HEK293 (cell line): ENCODE results near the gene KLHDC4.

Experiments used
- EGR2 ChIP-seq: fragments of 450-650 bp; formaldehyde crosslinking; IDR thresholded peaks from 2 replicates; pipeline ENCODE4 v1.5.1; 2016; ENCODE audit warnings: low read depth, missing biosample characterization, missing genetic modification characterization
- YY2 ChIP-seq: fragments of 450-650 bp; formaldehyde crosslinking; IDR thresholded peaks from 2 replicates; pipeline ENCODE4 v1.5.1; 2016; ENCODE audit warnings: missing biosample characterization, missing genetic modification characterization
- ZNF114 ChIP-seq: fragments of 450-650 bp; formaldehyde crosslinking; IDR thresholded peaks from 2 replicates; pipeline ENCODE4 v1.5.0; 2017; ENCODE audit warnings: missing biosample characterization, missing genetic modification characterization
- ZNF132 ChIP-seq: fragments of 450-650 bp; formaldehyde crosslinking; IDR thresholded peaks from 2 replicates; pipeline ENCODE4 v1.5.1; 2017; ENCODE audit warnings: missing biosample characterization, missing genetic modification characterization, borderline replicate concordance
- ZNF138 ChIP-seq: fragments of 450-650 bp; formaldehyde crosslinking; IDR thresholded peaks from 2 replicates; pipeline ENCODE4 v1.5.1; 2016; ENCODE audit warnings: missing biosample characterization, missing genetic modification characterization, borderline replicate concordance
- ZNF146 ChIP-seq: fragments of 450-650 bp; formaldehyde crosslinking; IDR thresholded peaks from 2 replicates; pipeline ENCODE4 v1.5.1; 2016; ENCODE audit warnings: missing biosample characterization, missing genetic modification characterization
- ZNF214 ChIP-seq: fragments of 450-650 bp; formaldehyde crosslinking; IDR thresholded peaks from 2 replicates; pipeline ENCODE4 v1.5.1; 2017; ENCODE audit warnings: missing biosample characterization, mild to moderate bottlenecking, missing genetic modification characterization, borderline replicate concordance
- ZNF350 ChIP-seq: fragments of 450-650 bp; formaldehyde crosslinking; IDR thresholded peaks from 2 replicates; pipeline ENCODE4 v1.5.0; 2017; ENCODE audit warnings: missing biosample characterization, mild to moderate bottlenecking, missing genetic modification characterization
- ZNF549 ChIP-seq: fragments of 450-650 bp; IDR thresholded peaks from 2 replicates; pipeline ENCODE4 v1.5.1; 2018; ENCODE audit warnings: missing biosample characterization, missing genetic modification characterization, mild to moderate bottlenecking, inconsistent platforms, moderate library complexity
- ZNF558 ChIP-seq: fragments of 450-650 bp; formaldehyde crosslinking; IDR thresholded peaks from 2 replicates; pipeline ENCODE4 v1.5.1; 2016; ENCODE audit warnings: missing biosample characterization, missing genetic modification characterization
- ZNF623 ChIP-seq: fragments of 450-650 bp; formaldehyde crosslinking; IDR thresholded peaks from 2 replicates; pipeline ENCODE4 v1.5.1; 2016; ENCODE audit warnings: missing biosample characterization, missing genetic modification characterization
- ZNF624 ChIP-seq: fragments of 450-650 bp; formaldehyde crosslinking; IDR thresholded peaks from 2 replicates; pipeline ENCODE4 v1.5.1; 2017; ENCODE audit warnings: missing biosample characterization, missing genetic modification characterization
- TF ChIP-seq, protein P1 (sequence below): fragments of 450-650 bp; formaldehyde crosslinking; conservative IDR thresholded peaks from 2 replicates; pipeline ENCODE4 v1.5.1; 2016; ENCODE audit warnings: low read depth, missing biosample characterization, missing genetic modification characterization
- TF ChIP-seq, protein P2 (sequence below): fragments of 450-650 bp; IDR thresholded peaks from 2 replicates; pipeline ENCODE4 v1.5.1; 2018; ENCODE audit warnings: missing biosample characterization, missing genetic modification characterization
- TF ChIP-seq, protein P3 (sequence below): fragments of 450-650 bp; formaldehyde crosslinking; conservative IDR thresholded peaks from 2 replicates; pipeline ENCODE4 v1.5.1; 2016; ENCODE audit warnings: low read depth, missing biosample characterization, missing genetic modification characterization
- TF ChIP-seq, protein P4 (sequence below): fragments of 450-650 bp; formaldehyde crosslinking; IDR thresholded peaks from 2 replicates; pipeline ENCODE4 v1.5.1; 2016; ENCODE audit warnings: missing biosample characterization, missing genetic modification characterization
- TF ChIP-seq, protein P5 (sequence below): fragments of 450-650 bp; formaldehyde crosslinking; IDR thresholded peaks from 2 replicates; pipeline ENCODE4 v1.5.1; 2016; ENCODE audit warnings: missing biosample characterization, missing genetic modification characterization, borderline replicate concordance

Gene KLHDC4

DNA sequence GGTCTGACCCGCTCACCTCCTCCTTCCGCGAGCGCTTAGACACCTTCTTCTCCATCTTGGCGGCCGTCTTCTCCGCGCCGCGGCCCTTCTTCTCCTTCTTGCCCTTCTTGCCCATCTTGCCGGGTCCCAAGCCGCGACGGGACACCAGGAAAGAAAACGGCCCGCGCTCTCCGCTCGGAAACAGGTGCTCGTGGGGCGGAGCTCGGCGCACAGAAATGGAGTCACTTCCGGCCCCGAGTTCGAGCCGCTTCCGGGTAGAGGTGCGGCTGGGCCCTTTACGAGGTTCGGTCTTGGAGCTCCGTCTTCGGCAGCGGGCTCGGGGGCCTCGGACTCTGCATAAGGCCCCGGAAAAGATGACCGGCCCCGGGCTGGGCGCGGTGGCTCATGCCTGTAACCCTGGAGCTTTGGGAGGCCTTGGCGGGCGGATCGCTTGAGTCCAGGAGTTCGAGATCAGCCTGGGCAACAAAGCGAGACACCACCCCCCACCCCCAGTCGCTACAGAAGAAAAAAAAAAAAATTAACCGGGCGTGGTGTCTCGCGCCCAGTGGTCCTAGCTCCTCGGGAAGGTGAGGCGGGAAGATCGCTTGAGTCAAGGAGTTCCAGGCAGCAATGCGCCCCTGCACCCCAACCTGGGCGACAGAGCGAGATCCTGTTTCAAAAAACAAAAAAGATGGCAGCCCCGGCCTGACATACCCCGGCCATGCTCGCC is at the start of gene KLHDC4 (continued):
- TF ChIP-seq ZNF146 (tag by site-specific recombination) (no peak), ZNF549 (tag by site-specific recombination) (no peak), ZNF214 (tag by site-specific recombination) (no peak), ZNF558 (tag by site-specific recombination) (no peak), ZNF350 (tag by site-specific recombination) (no peak), ZNF138 (no peak), ZNF114 (tag by site-specific recombination) (no peak), ZNF624 (tag by site-specific recombination) (no peak), ZNF623 (no peak), YY2 (tag by site-specific recombination) (peak; percentile 65; the same call in 1 of the 2 replicates), ZNF132 (no peak), EGR2 (tag by site-specific recombination) (no peak)
- TF ChIP-seq, protein P1, sequence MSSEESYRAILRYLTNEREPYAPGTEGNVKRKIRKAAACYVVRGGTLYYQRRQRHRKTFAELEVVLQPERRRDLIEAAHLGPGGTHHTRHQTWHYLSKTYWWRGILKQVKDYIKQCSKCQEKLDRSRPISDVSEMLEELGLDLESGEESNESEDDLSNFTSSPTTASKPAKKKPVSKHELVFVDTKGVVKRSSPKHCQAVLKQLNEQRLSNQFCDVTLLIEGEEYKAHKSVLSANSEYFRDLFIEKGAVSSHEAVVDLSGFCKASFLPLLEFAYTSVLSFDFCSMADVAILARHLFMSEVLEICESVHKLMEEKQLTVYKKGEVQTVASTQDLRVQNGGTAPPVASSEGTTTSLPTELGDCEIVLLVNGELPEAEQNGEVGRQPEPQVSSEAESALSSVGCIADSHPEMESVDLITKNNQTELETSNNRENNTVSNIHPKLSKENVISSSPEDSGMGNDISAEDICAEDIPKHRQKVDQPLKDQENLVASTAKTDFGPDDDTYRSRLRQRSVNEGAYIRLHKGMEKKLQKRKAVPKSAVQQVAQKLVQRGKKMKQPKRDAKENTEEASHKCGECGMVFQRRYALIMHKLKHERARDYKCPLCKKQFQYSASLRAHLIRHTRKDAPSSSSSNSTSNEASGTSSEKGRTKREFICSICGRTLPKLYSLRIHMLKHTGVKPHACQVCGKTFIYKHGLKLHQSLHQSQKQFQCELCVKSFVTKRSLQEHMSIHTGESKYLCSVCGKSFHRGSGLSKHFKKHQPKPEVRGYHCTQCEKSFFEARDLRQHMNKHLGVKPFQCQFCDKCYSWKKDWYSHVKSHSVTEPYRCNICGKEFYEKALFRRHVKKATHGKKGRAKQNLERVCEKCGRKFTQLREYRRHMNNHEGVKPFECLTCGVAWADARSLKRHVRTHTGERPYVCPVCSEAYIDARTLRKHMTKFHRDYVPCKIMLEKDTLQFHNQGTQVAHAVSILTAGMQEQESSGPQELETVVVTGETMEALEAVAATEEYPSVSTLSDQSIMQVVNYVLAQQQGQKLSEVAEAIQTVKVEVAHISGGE (tag by site-specific recombination) = peak; percentile 93
- TF ChIP-seq, protein P2, sequence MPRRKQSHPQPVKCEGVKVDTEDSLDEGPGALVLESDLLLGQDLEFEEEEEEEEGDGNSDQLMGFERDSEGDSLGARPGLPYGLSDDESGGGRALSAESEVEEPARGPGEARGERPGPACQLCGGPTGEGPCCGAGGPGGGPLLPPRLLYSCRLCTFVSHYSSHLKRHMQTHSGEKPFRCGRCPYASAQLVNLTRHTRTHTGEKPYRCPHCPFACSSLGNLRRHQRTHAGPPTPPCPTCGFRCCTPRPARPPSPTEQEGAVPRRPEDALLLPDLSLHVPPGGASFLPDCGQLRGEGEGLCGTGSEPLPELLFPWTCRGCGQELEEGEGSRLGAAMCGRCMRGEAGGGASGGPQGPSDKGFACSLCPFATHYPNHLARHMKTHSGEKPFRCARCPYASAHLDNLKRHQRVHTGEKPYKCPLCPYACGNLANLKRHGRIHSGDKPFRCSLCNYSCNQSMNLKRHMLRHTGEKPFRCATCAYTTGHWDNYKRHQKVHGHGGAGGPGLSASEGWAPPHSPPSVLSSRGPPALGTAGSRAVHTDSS = no peak
- TF ChIP-seq, protein P3, sequence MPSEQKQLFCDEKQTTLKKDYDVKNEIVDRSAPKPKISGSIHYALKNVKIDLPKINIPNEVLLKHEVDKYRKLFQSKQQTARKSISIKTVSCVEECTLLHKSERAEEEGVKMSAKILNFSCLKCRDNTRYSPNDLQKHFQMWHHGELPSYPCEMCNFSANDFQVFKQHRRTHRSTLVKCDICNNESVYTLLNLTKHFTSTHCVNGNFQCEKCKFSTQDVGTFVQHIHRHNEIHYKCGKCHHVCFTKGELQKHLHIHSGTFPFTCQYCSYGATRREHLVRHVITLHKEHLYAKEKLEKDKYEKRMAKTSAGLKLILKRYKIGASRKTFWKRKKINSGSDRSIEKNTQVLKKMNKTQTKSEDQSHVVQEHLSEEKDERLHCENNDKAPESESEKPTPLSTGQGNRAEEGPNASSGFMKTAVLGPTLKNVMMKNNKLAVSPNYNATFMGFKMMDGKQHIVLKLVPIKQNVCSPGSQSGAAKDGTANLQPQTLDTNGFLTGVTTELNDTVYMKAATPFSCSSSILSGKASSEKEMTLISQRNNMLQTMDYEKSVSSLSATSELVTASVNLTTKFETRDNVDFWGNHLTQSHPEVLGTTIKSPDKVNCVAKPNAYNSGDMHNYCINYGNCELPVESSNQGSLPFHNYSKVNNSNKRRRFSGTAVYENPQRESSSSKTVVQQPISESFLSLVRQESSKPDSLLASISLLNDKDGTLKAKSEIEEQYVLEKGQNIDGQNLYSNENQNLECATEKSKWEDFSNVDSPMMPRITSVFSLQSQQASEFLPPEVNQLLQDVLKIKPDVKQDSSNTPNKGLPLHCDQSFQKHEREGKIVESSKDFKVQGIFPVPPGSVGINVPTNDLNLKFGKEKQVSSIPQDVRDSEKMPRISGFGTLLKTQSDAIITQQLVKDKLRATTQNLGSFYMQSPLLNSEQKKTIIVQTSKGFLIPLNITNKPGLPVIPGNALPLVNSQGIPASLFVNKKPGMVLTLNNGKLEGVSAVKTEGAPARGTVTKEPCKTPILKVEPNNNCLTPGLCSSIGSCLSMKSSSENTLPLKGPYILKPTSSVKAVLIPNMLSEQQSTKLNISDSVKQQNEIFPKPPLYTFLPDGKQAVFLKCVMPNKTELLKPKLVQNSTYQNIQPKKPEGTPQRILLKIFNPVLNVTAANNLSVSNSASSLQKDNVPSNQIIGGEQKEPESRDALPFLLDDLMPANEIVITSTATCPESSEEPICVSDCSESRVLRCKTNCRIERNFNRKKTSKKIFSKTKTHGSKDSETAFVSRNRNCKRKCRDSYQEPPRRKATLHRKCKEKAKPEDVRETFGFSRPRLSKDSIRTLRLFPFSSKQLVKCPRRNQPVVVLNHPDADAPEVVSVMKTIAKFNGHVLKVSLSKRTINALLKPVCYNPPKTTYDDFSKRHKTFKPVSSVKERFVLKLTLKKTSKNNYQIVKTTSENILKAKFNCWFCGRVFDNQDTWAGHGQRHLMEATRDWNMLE (tag by site-specific recombination) = peak; percentile 61
- TF ChIP-seq, protein P4, sequence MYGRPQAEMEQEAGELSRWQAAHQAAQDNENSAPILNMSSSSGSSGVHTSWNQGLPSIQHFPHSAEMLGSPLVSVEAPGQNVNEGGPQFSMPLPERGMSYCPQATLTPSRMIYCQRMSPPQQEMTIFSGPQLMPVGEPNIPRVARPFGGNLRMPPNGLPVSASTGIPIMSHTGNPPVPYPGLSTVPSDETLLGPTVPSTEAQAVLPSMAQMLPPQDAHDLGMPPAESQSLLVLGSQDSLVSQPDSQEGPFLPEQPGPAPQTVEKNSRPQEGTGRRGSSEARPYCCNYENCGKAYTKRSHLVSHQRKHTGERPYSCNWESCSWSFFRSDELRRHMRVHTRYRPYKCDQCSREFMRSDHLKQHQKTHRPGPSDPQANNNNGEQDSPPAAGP = no peak
- TF ChIP-seq, protein P5, sequence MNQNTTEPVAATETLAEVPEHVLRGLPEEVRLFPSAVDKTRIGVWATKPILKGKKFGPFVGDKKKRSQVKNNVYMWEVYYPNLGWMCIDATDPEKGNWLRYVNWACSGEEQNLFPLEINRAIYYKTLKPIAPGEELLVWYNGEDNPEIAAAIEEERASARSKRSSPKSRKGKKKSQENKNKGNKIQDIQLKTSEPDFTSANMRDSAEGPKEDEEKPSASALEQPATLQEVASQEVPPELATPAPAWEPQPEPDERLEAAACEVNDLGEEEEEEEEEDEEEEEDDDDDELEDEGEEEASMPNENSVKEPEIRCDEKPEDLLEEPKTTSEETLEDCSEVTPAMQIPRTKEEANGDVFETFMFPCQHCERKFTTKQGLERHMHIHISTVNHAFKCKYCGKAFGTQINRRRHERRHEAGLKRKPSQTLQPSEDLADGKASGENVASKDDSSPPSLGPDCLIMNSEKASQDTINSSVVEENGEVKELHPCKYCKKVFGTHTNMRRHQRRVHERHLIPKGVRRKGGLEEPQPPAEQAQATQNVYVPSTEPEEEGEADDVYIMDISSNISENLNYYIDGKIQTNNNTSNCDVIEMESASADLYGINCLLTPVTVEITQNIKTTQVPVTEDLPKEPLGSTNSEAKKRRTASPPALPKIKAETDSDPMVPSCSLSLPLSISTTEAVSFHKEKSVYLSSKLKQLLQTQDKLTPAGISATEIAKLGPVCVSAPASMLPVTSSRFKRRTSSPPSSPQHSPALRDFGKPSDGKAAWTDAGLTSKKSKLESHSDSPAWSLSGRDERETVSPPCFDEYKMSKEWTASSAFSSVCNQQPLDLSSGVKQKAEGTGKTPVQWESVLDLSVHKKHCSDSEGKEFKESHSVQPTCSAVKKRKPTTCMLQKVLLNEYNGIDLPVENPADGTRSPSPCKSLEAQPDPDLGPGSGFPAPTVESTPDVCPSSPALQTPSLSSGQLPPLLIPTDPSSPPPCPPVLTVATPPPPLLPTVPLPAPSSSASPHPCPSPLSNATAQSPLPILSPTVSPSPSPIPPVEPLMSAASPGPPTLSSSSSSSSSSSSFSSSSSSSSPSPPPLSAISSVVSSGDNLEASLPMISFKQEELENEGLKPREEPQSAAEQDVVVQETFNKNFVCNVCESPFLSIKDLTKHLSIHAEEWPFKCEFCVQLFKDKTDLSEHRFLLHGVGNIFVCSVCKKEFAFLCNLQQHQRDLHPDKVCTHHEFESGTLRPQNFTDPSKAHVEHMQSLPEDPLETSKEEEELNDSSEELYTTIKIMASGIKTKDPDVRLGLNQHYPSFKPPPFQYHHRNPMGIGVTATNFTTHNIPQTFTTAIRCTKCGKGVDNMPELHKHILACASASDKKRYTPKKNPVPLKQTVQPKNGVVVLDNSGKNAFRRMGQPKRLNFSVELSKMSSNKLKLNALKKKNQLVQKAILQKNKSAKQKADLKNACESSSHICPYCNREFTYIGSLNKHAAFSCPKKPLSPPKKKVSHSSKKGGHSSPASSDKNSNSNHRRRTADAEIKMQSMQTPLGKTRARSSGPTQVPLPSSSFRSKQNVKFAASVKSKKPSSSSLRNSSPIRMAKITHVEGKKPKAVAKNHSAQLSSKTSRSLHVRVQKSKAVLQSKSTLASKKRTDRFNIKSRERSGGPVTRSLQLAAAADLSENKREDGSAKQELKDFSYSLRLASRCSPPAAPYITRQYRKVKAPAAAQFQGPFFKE (tag by site-specific recombination) = no peak
